GM12878 (cell line): ENCODE measurements around the gene CD300E.

ENCODE experiments used
- BCL11A ChIP-seq: IDR thresholded peaks from 2 replicates; pipeline ENCODE4 v1.6.1; 2011; ENCODE audit warnings: low read depth, low read length
- CTCF ChIP-seq, 3 experiments: IDR thresholded peaks in 2 of 3; conservative IDR thresholded peaks in 1 of 3; 2 replicates each; pipeline ENCODE4 v1.5.1; 2011; ENCODE audit warnings: low read depth in 3 of 3, low read length in 3 of 3, mild to moderate bottlenecking in 3 of 3, control low read depth in 2 of 3, moderate library complexity in 2 of 3, inconsistent platforms in 1 of 3, mixed read lengths in 1 of 3; ENCODE audit not compliant: control insufficient read depth in 2 of 3, insufficient read depth in 1 of 3; ENCODE audit errors: extremely low read depth in 1 of 3

- TF ChIP-seq CTCF (IDR thresholded peaks at IDR 0.05 in 2 of 3, conservative IDR thresholded peaks at IDR 0.05 in 1 of 3; ENCODE audit: control insufficient read depth in 2 of 3, extremely low read depth in 1 of 3, insufficient read depth in 1 of 3, low read depth in 3 of 3, low read length in 3 of 3) (no peak), BCL11A (no peak)
Observed at GRCh38 chr17:74658620-74659019, 35.1 kb upstream of the CD300E start.
